ENCODE measurements around the gene PLAGL1.

DNA sequence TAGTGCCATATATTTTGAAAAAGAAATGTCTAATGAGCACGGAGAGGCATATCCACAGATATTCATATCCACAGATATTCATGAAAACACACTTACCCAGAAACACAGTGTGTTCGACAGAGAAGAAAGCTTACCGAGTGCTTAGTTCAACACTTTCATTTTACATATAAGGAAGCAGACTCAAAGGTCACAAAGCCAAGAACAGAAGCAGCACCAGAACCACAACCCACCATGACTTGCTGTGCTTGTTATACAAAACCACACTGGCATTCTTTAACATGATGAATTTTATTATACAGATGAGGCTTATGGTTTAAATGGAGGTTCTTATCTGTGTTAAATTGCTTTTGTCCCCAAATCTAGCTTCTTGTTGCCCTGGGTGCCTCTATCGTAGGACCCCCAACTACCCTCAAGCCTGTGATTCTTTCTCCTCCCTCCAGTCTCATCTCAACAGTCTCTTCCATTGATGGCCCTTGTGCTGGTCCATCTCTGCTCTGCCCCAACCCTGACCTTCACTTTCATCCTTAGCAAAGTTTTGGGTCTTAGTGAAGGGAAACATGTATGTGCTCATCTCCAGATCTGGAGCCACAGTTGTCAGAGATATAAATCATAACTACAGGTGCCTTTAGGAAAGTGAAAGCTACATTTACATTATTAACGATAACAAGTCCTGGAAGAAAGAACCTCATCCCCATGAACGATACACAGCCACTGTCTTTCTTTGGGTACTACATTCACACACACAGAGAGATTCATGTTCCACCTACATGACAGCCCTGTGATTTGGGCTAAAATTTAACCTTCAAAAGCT lies 47.3 kb upstream of the PLAGL1 start:
- TF ChIP-seq CTCF (IDR thresholded peaks at IDR 0.05; ENCODE audit: insufficient read depth, low read depth, low read length) (no peak), EZH2 (IDR thresholded peaks at IDR 0.05; ENCODE audit: insufficient read depth, low read length) (no peak)

All from astrocyte (in vitro differentiated cells and primary cell).